Prostate gland (tissue), 2 donors: ENCODE results near the gene WDR89. TPM values are rescaled to one million over a fixed set of nuclear protein-coding genes. Genes with fewer than 3 reads are reported as not detected.

Experiments used
- DNase-seq: peaks from one replicate; pipeline ENCODE4 v3.0.0-alpha.2; 2019; ENCODE audit warnings: low spot score
- H3K27ac ChIP-seq, 2 donors: fragments of 200-600 bp; sonication (generic); 2 replicates each; pipeline ENCODE4 v1.5.1; 2017 to 2019
- H3K27me3 ChIP-seq: fragments of 200-600 bp; sonication (generic); replicated peaks from 2 replicates; pipeline ENCODE4 v1.5.1; 2019; ENCODE audit not compliant: insufficient read depth
- H3K36me3 ChIP-seq, 2 donors: fragments of 200-600 bp; sonication (generic); 1 replicate in 1 of 2; 2 replicates in 1 of 2; pipeline versions ENCODE4 v1.5.1 to v1.8.1; 2017 to 2019
- H3K4me1 ChIP-seq: fragments of 200-600 bp; sonication (generic); replicated peaks from 2 replicates; pipeline ENCODE4 v1.5.1; 2019
- H3K4me3 ChIP-seq, 2 donors: fragments of 200-600 bp; sonication (generic); 2 replicates each; pipeline ENCODE4 v1.5.1; 2017 to 2019
- H3K9me3 ChIP-seq: fragments of 200-600 bp; sonication (generic); 2 replicates; pipeline ENCODE4 v1.5.1; 2017
- POLR2A ChIP-seq: fragments of 450-650 bp; IDR thresholded peaks from one replicate; pipeline ENCODE4 v1.6.1; 2016; ENCODE audit warnings: antibody characterized with exemption, mild to moderate bottlenecking
- POLR2AphosphoS5 ChIP-seq: sonication (generic); formaldehyde crosslinking; IDR thresholded peaks from one replicate; pipeline ENCODE4 v1.6.1; 2017; ENCODE audit warnings: antibody characterized with exemption
- WGBS: methylation state at CpG from one replicate; pipeline ENCODE4 v1.1.5; 2018; 5-methylcytosine and 5-hydroxymethylcytosine counted together
- intact Hi-C: fragments of 100-400 bp; cut with DNase I; formaldehyde crosslinking; loops from one replicate; pipeline ENCODE4 v1.14.2; 2022
- total RNA-seq, 2 donors: library from RNA; depleted of rRNA; stranded (reverse); fragments of >200 nt; gene quantifications; one replicate each; pipeline ENCODE4 v1.1.0, GENCODE V29; 2016
- TF ChIP-seq, protein P1 (sequence below), 4 experiments: fragments of 200-600 bp in 2 of 4; fragments of 450-650 bp in 2 of 4; sonication (generic) in 2 of 4; IDR thresholded peaks; 1 replicate in 3 of 4; 2 replicates in 1 of 4; pipeline ENCODE4 v1.5.1; 2016 to 2019; ENCODE audit warnings: antibody characterized with exemption in 4 of 4, mild to moderate bottlenecking in 2 of 4, moderate library complexity in 2 of 4

Gene WDR89
- total RNA-seq, 2 donors from 2014 or later, result 4.9 to 8.9 TPM

GRCh38 chr14:63673255-63673654, 31.6 kb upstream of the WDR89 start:
- Histone ChIP-seq H3K36me3 (no peaks in the 10 kb centered on the region), H3K27me3 (no peaks in the 10 kb centered on the region), H3K27ac (no peak overlapping the region), H3K4me3 (no peak overlapping the region), H3K9me3 (no peaks in the 10 kb centered on the region), H3K4me1 (peaks cover 11% of the 10 kb centered on the region)
- intact Hi-C loops, result no loop called here
- TF ChIP-seq POLR2A (no peak), POLR2AphosphoS5 (no peak)
- TF ChIP-seq, protein P1, sequence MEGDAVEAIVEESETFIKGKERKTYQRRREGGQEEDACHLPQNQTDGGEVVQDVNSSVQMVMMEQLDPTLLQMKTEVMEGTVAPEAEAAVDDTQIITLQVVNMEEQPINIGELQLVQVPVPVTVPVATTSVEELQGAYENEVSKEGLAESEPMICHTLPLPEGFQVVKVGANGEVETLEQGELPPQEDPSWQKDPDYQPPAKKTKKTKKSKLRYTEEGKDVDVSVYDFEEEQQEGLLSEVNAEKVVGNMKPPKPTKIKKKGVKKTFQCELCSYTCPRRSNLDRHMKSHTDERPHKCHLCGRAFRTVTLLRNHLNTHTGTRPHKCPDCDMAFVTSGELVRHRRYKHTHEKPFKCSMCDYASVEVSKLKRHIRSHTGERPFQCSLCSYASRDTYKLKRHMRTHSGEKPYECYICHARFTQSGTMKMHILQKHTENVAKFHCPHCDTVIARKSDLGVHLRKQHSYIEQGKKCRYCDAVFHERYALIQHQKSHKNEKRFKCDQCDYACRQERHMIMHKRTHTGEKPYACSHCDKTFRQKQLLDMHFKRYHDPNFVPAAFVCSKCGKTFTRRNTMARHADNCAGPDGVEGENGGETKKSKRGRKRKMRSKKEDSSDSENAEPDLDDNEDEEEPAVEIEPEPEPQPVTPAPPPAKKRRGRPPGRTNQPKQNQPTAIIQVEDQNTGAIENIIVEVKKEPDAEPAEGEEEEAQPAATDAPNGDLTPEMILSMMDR (IDR thresholded peaks at IDR 0.05), result no peak
- no peak for DNase-seq
- WGBS, result 85% methylated on average over 5 of the region's 5 CpGs

DNA sequence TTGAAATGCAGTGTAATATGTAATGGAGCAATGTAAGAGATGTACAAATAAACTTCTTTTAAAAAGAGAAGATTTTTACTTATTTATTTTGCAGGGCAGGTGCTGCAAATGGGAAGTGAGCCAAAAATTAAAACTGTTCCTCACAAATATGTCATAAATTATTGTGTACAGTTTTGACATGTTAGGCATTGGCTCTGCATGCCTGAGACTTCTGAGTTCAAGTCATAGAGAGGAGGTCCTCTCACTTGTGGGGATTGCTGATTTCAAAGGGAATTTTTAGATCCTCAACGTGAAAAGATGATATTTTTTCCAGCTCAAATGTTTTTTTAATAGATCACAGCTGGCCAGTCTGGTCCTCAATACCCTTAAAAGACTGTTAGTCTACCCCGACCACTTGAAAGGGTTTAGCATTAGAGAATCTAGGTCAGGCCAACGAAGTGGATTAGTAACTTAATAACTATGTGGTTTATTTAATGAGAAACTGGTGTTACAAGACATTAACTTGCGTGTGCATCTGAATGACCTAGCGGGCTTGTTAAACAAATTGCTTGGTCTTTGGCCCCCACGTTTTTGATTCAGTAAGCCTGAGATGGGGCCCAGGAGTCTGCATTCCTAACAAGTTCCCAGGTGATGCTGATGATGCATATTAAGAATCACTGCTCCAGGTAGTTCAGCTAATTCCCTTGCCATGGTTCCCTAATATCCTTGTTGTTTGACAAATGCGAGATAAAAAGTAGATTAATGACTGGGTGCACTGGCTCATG, 30.9 kb upstream of the WDR89 start:
- DNase-seq, result no peak
- H3K4me3 ChIP-seq, result no peak overlapping the region
- TF ChIP-seq, protein P1 (IDR thresholded peaks at IDR 0.05), result no peak
- TF ChIP-seq POLR2A, result no peak
- TF ChIP-seq POLR2AphosphoS5, result no peak
- no peaks in the 10 kb centered on the region for H3K9me3 ChIP-seq
- peaks cover 8% of the 10 kb centered on the region for H3K4me1 ChIP-seq
- no peak overlapping the region for H3K27ac ChIP-seq
- no peaks in the 10 kb centered on the region for H3K27me3 ChIP-seq
- H3K36me3 ChIP-seq, result no peaks in the 10 kb centered on the region
- 45% methylated on average over 7 of the region's 7 CpGs for WGBS
- intact Hi-C loops, result no loop called here

GRCh38 chr14:63671987-63672386, 30.3 kb upstream of the WDR89 start:
- DNase-seq, result no peak
- H3K27ac ChIP-seq, result no peak overlapping the region
- peaks cover 2% of the 10 kb centered on the region for H3K4me1 ChIP-seq
- TF ChIP-seq, protein P1 (IDR thresholded peaks at IDR 0.05), result no peak
- no peak for TF ChIP-seq POLR2A
- TF ChIP-seq POLR2AphosphoS5, result no peak
- no peaks in the 10 kb centered on the region for H3K27me3 ChIP-seq
- 79% methylated on average over 3 of the region's 3 CpGs for WGBS
- no peak overlapping the region for H3K4me3 ChIP-seq
- intact Hi-C loops, result no loop called here
- H3K36me3 ChIP-seq, result no peaks in the 10 kb centered on the region
- no peaks in the 10 kb centered on the region for H3K9me3 ChIP-seq

DNA sequence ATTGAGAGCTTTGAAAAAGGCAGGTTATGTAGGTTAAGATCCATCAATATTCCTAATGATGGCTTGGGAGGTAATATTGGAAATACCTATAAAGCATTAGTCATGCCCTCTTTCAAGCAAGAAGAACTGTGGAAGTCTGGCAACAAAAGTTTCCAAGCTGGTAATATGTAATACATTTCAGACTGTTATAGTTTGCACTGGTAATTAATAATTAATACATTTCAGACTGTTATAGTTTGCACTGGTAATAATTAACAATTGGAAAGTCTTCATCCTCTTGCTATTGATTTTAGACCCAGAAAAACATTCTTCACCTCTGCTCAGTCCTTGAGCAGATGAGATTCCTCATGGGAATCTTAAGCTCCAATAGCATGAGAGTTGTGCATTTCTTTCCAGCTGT, 29.0 kb upstream of the WDR89 start:
- Histone ChIP-seq H3K4me1 (no peaks in the 10 kb centered on the region), H3K27me3 (no peaks in the 10 kb centered on the region), H3K36me3 (no peaks in the 10 kb centered on the region), H3K9me3 (no peaks in the 10 kb centered on the region), H3K4me3 (no peak overlapping the region), H3K27ac (no peak overlapping the region)
- DNase-seq, result no peak
- TF ChIP-seq, protein P1 (IDR thresholded peaks at IDR 0.05), result no peak
- no peak for TF ChIP-seq POLR2AphosphoS5
- no peak for TF ChIP-seq POLR2A
- intact Hi-C loops, result no loop called here

GRCh38 chr14:63666335-63666734, 24.7 kb upstream of the WDR89 start:
- Histone ChIP-seq H3K27me3 (no peaks in the 10 kb centered on the region), H3K36me3 (no peaks in the 10 kb centered on the region), H3K4me3 (no peak overlapping the region), H3K4me1 (no peaks in the 10 kb centered on the region), H3K27ac (no peak overlapping the region), H3K9me3 (no peaks in the 10 kb centered on the region)
- no peak for DNase-seq
- WGBS, result 19% methylated on average over 1 of the region's 1 CpG
- intact Hi-C loops, result no loop called here
- TF ChIP-seq POLR2AphosphoS5 (no peak), POLR2A (no peak)
- TF ChIP-seq, protein P1 (IDR thresholded peaks at IDR 0.05), result no peak
